HepG2 (cell line): ENCODE results near the gene PGP. TPM values are rescaled to one million over a fixed set of nuclear protein-coding genes. Genes with fewer than 3 reads are reported as not detected.

Experiments used
- FLYWCH1 ChIP-seq: sonication (generic); formaldehyde crosslinking; IDR thresholded peaks from 2 replicates; pipeline ENCODE4 v1.8.1; 2023; ENCODE audit warnings: mild to moderate bottlenecking, missing genetic modification reagents
- IKZF4 ChIP-seq: sonication (generic); formaldehyde crosslinking; IDR thresholded peaks from 2 replicates; pipeline ENCODE4 v1.5.1; 2020; ENCODE audit warnings: borderline replicate concordance, mild to moderate bottlenecking, low read depth, missing genetic modification reagents; ENCODE audit errors: not compliant biosample characterization
- ONECUT2 ChIP-seq: sonication (generic); formaldehyde crosslinking; IDR thresholded peaks from 2 replicates; pipeline ENCODE4 v1.4.0; 2020; ENCODE audit warnings: missing genetic modification reagents
- RXRA ChIP-seq: sonication (generic); formaldehyde crosslinking; IDR thresholded peaks from 2 replicates; pipeline ENCODE4 v1.5.1; 2020; ENCODE audit warnings: missing genetic modification reagents
- SSRP1 ChIP-seq: IDR thresholded peaks from 2 replicates; pipeline ENCODE4 v1.6.1; 2016; ENCODE audit warnings: control low read depth
- ZBTB10 ChIP-seq: sonication (generic); formaldehyde crosslinking; IDR thresholded peaks from 2 replicates; pipeline ENCODE4 v1.4.0; 2020; ENCODE audit warnings: missing genetic modification reagents, borderline replicate concordance
- ZMYM3 ChIP-seq: sonication (generic); formaldehyde crosslinking; IDR thresholded peaks from 2 replicates; pipeline ENCODE4 v1.5.1; 2020; ENCODE audit warnings: mild to moderate bottlenecking, missing genetic modification reagents
- ZNF350 ChIP-seq: sonication (generic); formaldehyde crosslinking; IDR thresholded peaks from 2 replicates; pipeline ENCODE4 v1.4.0; 2020; ENCODE audit warnings: mild to moderate bottlenecking, low read depth, missing genetic modification reagents, borderline replicate concordance
- ZNF569 ChIP-seq: sonication (generic); formaldehyde crosslinking; IDR thresholded peaks from 2 replicates; pipeline ENCODE4 v1.5.0; 2020; ENCODE audit warnings: mild to moderate bottlenecking, missing genetic modification reagents, moderate library complexity, borderline replicate concordance
- ZNF574 ChIP-seq: sonication (generic); formaldehyde crosslinking; IDR thresholded peaks from 2 replicates; pipeline ENCODE4 v1.4.0; 2020; ENCODE audit warnings: missing genetic modification reagents
- ZNF710 ChIP-seq: sonication (generic); formaldehyde crosslinking; IDR thresholded peaks from 2 replicates; pipeline ENCODE4 v1.5.0; 2020; ENCODE audit warnings: mild to moderate bottlenecking, missing genetic modification reagents, borderline replicate concordance
- polyA plus RNA-seq, 8 experiments: library from polyadenylated mRNA; depleted of rRNA in 3 of 8; stranded (reverse) in 7 of 8; unstranded in 1 of 8; fragments of >200 nt; fragmentation: Illumina TruSeq in 4 of 8; extraction: Trizol in 4 of 8; gene quantifications; 2 replicates each; pipeline versions ENCODE4 v1.2.1 to v1.2.3, GENCODE V29; 2011 to 2016; ENCODE audit warnings: low read depth in 4 of 8, missing spikeins in 1 of 8, mixed read lengths in 1 of 8; ENCODE audit not compliant: insufficient read depth in 1 of 8
- total RNA-seq, 5 experiments: library from RNA; depleted of rRNA; stranded (reverse); fragments of >200 nt; fragmentation: Illumina TruSeq; extraction: Trizol; gene quantifications; 2 replicates each; pipeline ENCODE4 v1.2.3, GENCODE V29; 2016; ENCODE audit warnings: low read depth in 1 of 5
- TF ChIP-seq, protein P1 (sequence below): sonication (generic); formaldehyde crosslinking; IDR thresholded peaks from 2 replicates; pipeline ENCODE4 v1.8.0; 2022; ENCODE audit warnings: mild to moderate bottlenecking, missing genetic modification reagents, borderline replicate concordance
- TF ChIP-seq, protein P2 (sequence below): sonication (generic); formaldehyde crosslinking; IDR thresholded peaks from 2 replicates; pipeline ENCODE4 v1.4.0; 2020; ENCODE audit warnings: missing genetic modification reagents
- TF ChIP-seq, protein P3 (sequence below): IDR thresholded peaks from 2 replicates; pipeline ENCODE4 v1.6.1; 2016; ENCODE audit warnings: low read depth, borderline replicate concordance
- TF ChIP-seq, protein P4 (sequence below): sonication (generic); formaldehyde crosslinking; IDR thresholded peaks from 2 replicates; pipeline ENCODE4 v1.4.0; 2020; ENCODE audit warnings: missing genetic modification reagents

Gene PGP
- total and polyA plus RNA-seq, 2 of the 13 experiments (the other 11 are each of a cell fraction or from before 2014, with no cell fraction given): 7.3 to 18.3 TPM

DNA sequence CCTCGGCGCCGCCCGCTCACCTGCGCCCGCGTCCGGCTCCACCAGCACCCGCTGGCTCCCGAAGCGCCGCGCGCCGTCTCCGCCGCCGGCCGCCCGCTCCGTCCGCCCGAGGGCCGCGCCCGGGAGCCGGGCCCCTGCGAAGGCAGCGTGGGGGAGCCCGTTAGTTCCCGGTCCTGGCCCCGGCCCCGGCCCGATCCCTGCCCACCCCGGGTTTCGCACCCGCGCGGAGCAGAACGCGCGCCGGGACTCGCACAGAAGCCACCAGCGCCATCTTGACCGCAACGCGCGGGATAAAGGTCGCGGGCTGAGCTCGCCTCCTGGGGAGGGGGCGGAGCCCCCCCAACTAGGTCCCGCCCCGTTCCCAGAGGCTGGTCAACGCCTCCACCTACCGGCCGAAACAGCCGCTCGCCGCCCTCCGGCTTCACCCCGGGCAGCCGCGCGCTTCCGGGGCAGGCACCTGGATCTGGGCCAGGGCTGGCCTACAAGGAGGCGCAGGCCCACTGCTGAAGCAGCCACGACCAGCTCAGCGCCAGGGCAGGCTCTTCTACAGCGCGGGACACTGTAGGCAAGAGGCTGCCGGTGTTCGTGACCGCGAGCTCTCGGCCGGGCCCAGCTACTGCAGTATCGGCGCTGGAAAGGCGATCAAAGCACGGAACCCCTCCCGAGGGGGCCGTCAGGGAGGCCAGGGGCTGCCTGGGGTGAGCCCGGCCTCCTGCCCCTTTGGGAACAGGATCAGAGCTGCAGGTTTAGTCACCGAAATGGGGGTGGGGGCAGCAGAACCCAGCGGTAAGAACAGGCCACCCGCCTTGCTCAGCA, 36.9 kb upstream of the PGP start, which contains the start of gene ECI1 (continued):
- TF ChIP-seq ZNF574 (CRISPR knock-in tag) (peak; percentile 75), IKZF4 (CRISPR knock-in tag) (no peak), ZNF569 (no peak), FLYWCH1 (CRISPR knock-in tag) (no peak), ZNF710 (peak; percentile 82), ZBTB10 (CRISPR knock-in tag) (no peak), RXRA (CRISPR knock-in tag) (peak; percentile 86), ZNF350 (CRISPR knock-in tag) (peak; percentile 94), ZMYM3 (peak; percentile 49; the same call in 1 of the 2 replicates), ONECUT2 (no peak), SSRP1 (CRISPR knock-in tag) (peak; percentile 26; the same call in 1 of the 2 replicates)
- TF ChIP-seq, protein P1, sequence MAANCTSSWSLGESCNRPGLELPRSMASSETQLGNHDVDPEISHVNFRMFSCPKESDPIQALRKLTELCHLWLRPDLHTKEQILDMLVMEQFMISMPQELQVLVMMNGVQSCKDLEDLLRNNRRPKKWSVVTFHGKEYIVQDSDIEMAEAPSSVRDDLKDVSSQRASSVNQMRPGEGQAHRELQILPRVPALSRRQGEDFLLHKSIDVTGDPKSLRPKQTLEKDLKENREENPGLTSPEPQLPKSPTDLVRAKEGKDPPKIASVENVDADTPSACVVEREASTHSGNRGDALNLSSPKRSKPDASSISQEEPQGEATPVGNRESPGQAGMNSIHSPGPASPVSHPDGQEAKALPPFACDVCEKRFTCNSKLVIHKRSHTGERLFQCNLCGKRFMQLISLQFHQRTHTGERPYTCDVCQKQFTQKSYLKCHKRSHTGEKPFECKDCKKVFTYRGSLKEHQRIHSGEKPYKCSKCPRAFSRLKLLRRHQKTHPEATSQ (CRISPR knock-in tag): peak; percentile 79; the same call in 1 of the 2 replicates
- TF ChIP-seq, protein P2, sequence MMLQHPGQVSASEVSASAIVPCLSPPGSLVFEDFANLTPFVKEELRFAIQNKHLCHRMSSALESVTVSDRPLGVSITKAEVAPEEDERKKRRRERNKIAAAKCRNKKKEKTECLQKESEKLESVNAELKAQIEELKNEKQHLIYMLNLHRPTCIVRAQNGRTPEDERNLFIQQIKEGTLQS: no peak
- TF ChIP-seq, protein P3, sequence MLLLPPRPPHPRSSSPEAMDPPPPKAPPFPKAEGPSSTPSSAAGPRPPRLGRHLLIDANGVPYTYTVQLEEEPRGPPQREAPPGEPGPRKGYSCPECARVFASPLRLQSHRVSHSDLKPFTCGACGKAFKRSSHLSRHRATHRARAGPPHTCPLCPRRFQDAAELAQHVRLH (CRISPR knock-in tag): peak; percentile 76
- TF ChIP-seq, protein P4, sequence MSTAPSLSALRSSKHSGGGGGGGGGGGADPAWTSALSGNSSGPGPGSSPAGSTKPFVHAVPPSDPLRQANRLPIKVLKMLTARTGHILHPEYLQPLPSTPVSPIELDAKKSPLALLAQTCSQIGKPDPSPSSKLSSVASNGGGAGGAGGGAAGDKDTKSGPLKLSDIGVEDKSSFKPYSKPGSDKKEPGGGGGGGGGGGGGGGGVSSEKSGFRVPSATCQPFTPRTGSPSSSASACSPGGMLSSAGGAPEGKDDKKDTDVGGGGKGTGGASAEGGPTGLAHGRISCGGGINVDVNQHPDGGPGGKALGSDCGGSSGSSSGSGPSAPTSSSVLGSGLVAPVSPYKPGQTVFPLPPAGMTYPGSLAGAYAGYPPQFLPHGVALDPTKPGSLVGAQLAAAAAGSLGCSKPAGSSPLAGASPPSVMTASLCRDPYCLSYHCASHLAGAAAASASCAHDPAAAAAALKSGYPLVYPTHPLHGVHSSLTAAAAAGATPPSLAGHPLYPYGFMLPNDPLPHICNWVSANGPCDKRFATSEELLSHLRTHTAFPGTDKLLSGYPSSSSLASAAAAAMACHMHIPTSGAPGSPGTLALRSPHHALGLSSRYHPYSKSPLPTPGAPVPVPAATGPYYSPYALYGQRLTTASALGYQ (CRISPR knock-in tag): no peak
